Measurements from ENCODE around the gene TYSND1.

Gene TYSND1

GRCh38 chr10:70139997-70140250 lies 6.6 kb downstream of the TYSND1 start:
- Histone ChIP-seq H3K79me2 (ENCODE audit: control insufficient read depth, low read length) (peaks cover 26% of the 10 kb centered on the region), H4K20me1 (ENCODE audit: control insufficient read depth, insufficient read depth, low read depth, low read length) (0 out of 2 replicates have a peak, but pooled peaks cover 6% of the 10 kb centered on the region), H3K27ac (ENCODE audit: low read depth, low read length) (no peak overlapping the region), H3K9me2 (replicated peaks; ENCODE audit: control insufficient read depth, low read length) (no peaks in the 10 kb centered on the region), H3K36me3 (ENCODE audit: control insufficient read depth, low read length) (peaks cover 45% of the 10 kb centered on the region), H3K27me3 (ENCODE audit: control insufficient read depth, low read length) (no peaks in the 10 kb centered on the region), H3F3A (ENCODE audit: control insufficient read depth, insufficient read depth) (peaks cover 10% of the 10 kb centered on the region), H3K9me3 (ENCODE audit: control insufficient read depth, insufficient read depth, low read length) (no peaks in the 10 kb centered on the region), H3K4me1 (ENCODE audit: control insufficient read depth, low read length) (peaks cover 8% of the 10 kb centered on the region), H3K4me3 (ENCODE audit: low read length) (no peak overlapping the region), H3K4me2 (ENCODE audit: low read length) (no peak overlapping the region)
- TF ChIP-seq EZH2phosphoT487 (IDR thresholded peaks at IDR 0.05; ENCODE audit: borderline replicate concordance, low read length) (no peak), CTCF (IDR thresholded peaks at IDR 0.05; ENCODE audit: low read depth, low read length, poor library complexity, severe bottlenecking) (no peak)

DNA sequence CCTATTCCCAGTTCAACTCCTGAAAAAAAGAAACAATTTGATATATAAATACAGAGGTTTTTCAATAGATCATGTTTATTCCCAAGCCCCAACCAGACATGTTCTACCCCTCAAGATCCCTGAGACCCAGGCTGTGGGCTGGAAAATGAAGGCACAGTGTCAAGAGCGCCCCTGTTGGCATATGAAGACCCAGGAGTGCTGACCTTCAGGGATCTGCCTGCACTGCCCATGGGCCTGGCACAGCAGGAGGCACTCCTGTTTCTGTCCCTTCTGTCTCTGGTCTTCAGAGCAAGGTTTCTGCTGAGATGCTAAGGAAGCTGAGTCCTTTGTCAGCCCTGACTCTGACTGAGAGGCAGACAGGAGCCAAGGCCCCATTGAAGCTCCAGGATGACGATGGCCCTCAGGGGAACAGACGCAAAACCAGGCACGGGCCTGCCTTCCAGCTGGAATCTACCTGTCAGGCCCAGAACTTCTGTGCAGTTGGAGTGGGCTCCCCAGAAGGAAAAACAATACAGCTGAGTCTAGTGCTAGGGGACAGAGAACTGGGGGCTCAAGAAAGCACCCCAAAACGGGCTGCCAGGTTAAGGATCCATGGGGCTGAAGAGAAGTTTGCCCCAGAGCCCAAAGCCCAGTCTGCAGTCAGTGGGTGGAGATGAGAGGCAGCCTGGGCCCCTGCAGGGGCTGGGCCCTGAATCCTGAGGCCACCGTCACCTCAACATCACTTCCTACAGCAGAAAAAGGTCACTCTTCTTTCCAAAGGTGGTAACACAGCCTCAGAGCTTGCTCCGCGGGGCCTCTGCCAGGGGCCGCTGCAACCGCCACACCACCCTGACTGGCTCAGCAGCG lies 7.1 kb downstream of the TYSND1 start:
- Histone ChIP-seq H4K20me1 (ENCODE audit: control insufficient read depth, insufficient read depth, low read depth, low read length) (0 out of 2 replicates have a peak, but pooled peaks cover 3% of the 10 kb centered on the region), H3K27me3 (ENCODE audit: control insufficient read depth, low read length) (no peaks in the 10 kb centered on the region), H3F3A (ENCODE audit: control insufficient read depth, insufficient read depth) (peaks cover 13% of the 10 kb centered on the region), H3K9me2 (replicated peaks; ENCODE audit: control insufficient read depth, low read length) (no peaks in the 10 kb centered on the region), H3K79me2 (ENCODE audit: control insufficient read depth, low read length) (peaks cover 21% of the 10 kb centered on the region), H3K36me3 (ENCODE audit: control insufficient read depth, low read length) (peaks cover 40% of the 10 kb centered on the region), H3K9me3 (ENCODE audit: control insufficient read depth, insufficient read depth, low read length) (no peaks in the 10 kb centered on the region), H3K4me1 (ENCODE audit: control insufficient read depth, low read length) (peaks cover 2% of the 10 kb centered on the region), H3K4me2 (ENCODE audit: low read length) (no peak overlapping the region), H3K27ac (ENCODE audit: low read depth, low read length) (no peak overlapping the region), H3K4me3 (ENCODE audit: low read length) (no peak overlapping the region)
- no peak for TF ChIP-seq CTCF (IDR thresholded peaks at IDR 0.05; ENCODE audit: low read depth, low read length, poor library complexity, severe bottlenecking)
- no peak for TF ChIP-seq EZH2phosphoT487 (IDR thresholded peaks at IDR 0.05; ENCODE audit: borderline replicate concordance, low read length)

DNA sequence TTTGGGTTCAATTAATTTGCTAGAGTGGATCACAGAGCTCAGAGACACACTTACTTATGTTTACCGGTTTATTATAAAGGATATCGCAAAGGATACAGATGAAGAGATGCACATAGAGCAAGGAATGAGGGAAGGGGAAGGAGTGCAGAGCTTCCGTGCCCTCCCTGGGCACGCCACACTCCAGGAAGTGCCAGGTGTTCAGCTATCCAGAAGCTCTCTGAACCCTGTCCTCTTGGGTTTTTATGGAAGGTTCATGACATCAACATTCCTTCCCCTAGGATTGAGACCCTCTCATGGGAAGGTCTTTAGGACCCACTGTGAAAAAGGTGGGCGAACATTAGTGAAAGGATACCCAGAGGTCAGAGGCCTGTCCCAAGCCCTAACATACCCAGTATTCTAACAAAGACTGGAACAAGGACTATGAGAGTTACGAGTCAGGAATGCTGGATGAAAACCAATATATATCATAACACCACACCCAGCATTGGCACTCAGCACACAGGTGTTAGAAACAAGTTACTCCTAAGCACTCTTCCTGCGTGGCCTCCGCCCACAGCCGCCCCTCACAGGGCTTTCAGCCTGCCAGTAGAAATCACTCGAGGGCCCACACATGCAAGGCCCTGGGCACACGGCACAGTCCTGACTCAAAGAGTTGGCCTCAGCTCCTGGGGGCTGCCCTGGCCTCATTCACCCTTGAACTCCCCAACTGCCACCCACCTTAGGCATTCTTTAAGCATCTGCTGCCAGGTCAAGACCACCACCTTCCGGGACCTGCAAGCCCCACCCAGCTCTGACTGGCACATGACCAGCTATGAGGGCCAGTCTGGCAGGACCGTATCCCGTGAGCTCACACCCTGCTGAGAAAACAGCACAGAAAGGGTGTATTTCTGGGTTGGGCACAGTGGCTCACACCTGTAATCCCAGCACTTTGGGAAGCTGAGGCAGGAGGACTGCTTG lies 8.3 kb downstream of the TYSND1 start:
- H3K27ac ChIP-seq (ENCODE audit: low read depth, low read length) = no peak overlapping the region
- peaks cover under 1% of the 10 kb centered on the region for H3K4me1 ChIP-seq (ENCODE audit: control insufficient read depth, low read length)
- H4K20me1 ChIP-seq (ENCODE audit: control insufficient read depth, insufficient read depth, low read depth, low read length) = no peaks in the 10 kb centered on the region
- peaks cover 23% of the 10 kb centered on the region for H3F3A ChIP-seq (ENCODE audit: control insufficient read depth, insufficient read depth)
- peaks cover 9% of the 10 kb centered on the region for H3K79me2 ChIP-seq (ENCODE audit: control insufficient read depth, low read length)
- no peak overlapping the region for H3K4me2 ChIP-seq (ENCODE audit: low read length)
- no peaks in the 10 kb centered on the region for H3K9me3 ChIP-seq (ENCODE audit: control insufficient read depth, insufficient read depth, low read length)
- no peak overlapping the region for H3K4me3 ChIP-seq (ENCODE audit: low read length)
- no peaks in the 10 kb centered on the region for H3K9me2 ChIP-seq (replicated peaks; ENCODE audit: control insufficient read depth, low read length)
- TF ChIP-seq CTCF (IDR thresholded peaks at IDR 0.05; ENCODE audit: low read depth, low read length, poor library complexity, severe bottlenecking) (no peak), EZH2phosphoT487 (IDR thresholded peaks at IDR 0.05; ENCODE audit: borderline replicate concordance, low read length) (no peak)
- H3K36me3 ChIP-seq (ENCODE audit: control insufficient read depth, low read length) = peaks cover 28% of the 10 kb centered on the region
- no peaks in the 10 kb centered on the region for H3K27me3 ChIP-seq (ENCODE audit: control insufficient read depth, low read length)

Measured in DOHH2 (cell line).